Astrocyte (in vitro differentiated cells and primary cell): ENCODE data around the gene ATIC.

Experiments used
- EZH2 ChIP-seq: IDR thresholded peaks from 2 replicates; pipeline ENCODE4 v1.6.1; 2012; ENCODE audit warnings: mild to moderate bottlenecking, low read length, inconsistent platforms; ENCODE audit not compliant: insufficient read depth
- TF ChIP-seq, protein P1 (sequence below): IDR thresholded peaks from 2 replicates; pipeline ENCODE4 v1.5.1; 2011; ENCODE audit warnings: low read depth, mild to moderate bottlenecking, inconsistent platforms, low read length, moderate library complexity; ENCODE audit not compliant: insufficient read depth

DNA sequence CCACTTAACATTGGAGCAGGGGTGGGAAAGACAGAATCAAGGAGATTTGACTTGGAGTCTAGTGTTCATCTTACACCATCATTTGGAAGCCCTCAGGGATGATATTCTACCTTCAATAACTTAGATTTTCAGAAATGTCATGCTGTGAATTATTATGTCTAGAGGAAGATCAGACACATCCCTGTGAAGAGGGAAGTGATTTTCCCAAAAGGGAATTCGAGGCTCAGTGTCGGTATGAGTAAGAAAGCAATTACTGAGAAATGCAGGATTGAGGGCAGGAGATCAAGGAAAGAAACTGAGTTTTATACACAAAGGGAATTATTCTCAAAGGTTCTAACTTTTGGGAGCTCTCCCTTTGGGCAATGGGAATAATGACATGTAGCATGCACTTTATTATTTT, 25.6 kb upstream of the ATIC start:
- TF ChIP-seq, protein P1, sequence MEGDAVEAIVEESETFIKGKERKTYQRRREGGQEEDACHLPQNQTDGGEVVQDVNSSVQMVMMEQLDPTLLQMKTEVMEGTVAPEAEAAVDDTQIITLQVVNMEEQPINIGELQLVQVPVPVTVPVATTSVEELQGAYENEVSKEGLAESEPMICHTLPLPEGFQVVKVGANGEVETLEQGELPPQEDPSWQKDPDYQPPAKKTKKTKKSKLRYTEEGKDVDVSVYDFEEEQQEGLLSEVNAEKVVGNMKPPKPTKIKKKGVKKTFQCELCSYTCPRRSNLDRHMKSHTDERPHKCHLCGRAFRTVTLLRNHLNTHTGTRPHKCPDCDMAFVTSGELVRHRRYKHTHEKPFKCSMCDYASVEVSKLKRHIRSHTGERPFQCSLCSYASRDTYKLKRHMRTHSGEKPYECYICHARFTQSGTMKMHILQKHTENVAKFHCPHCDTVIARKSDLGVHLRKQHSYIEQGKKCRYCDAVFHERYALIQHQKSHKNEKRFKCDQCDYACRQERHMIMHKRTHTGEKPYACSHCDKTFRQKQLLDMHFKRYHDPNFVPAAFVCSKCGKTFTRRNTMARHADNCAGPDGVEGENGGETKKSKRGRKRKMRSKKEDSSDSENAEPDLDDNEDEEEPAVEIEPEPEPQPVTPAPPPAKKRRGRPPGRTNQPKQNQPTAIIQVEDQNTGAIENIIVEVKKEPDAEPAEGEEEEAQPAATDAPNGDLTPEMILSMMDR, result no peak
- no peak for TF ChIP-seq EZH2
